ENCODE results near the gene RHBDD3. TPM values are rescaled to one million over a fixed set of nuclear protein-coding genes. Genes with fewer than 3 reads are reported as not detected.

The RHBDD3 gene
- polyA plus RNA-seq, 3 donors = 4.0 to 11.1 (median 4.8) TPM

GRCh38 chr22:29290061-29290460, 22.3 kb upstream of the RHBDD3 start:
- Histone ChIP-seq H4K20me1 (ENCODE audit: insufficient read depth, low read length) (peaks cover 100% of the 10 kb centered on the region), H3K4me2 (replicated peaks; ENCODE audit: extremely low read depth, low read length, poor library complexity, severe bottlenecking) (no peak overlapping the region), H3K27ac (ENCODE audit: low read depth in 1 of 2, low read length in 2 of 2) (no peak overlapping the region), H3K27me3 (ENCODE audit: control insufficient read depth in 2 of 2, insufficient read depth in 2 of 2, low read length in 2 of 2) (no peaks in the 10 kb centered on the region), H3K9ac (ENCODE audit: insufficient read depth, low read length, poor library complexity, severe bottlenecking) (no peak overlapping the region), H3K9me3 (replicated peaks in 1 of 2; ENCODE audit: control insufficient read depth in 1 of 2, insufficient read depth in 1 of 2, low read length in 2 of 2) (no peaks in the 10 kb centered on the region), H3K4me1 (ENCODE audit: control insufficient read depth in 1 of 2, insufficient read depth in 2 of 2, low read length in 2 of 2) (no peaks in the 10 kb centered on the region), H3K36me3 (replicated peaks in 1 of 2; ENCODE audit: control insufficient read depth in 1 of 2, insufficient read depth in 2 of 2, low read length in 2 of 2) (peaks cover 97 to 100% of the 10 kb centered on the region in 2 donors), H3K4me3 (replicated peaks in 1 of 3; ENCODE audit: low read depth in 2 of 3, low read length in 3 of 3) (no peak overlapping the region), H3K79me2 (ENCODE audit: insufficient read depth, low read length) (peaks cover 67% of the 10 kb centered on the region), H2AFZ (ENCODE audit: insufficient read depth, low read depth, low read length, poor library complexity, severe bottlenecking) (no peak overlapping the region)
- DNase-seq = no peak
- Mint-ChIP-seq H3K4me3 (no peak overlapping the region), H3K27me3 (ENCODE audit: low read depth in 3 of 3) (no peaks in the 10 kb centered on the region), H3K9me3 (no peaks in the 10 kb centered on the region), H3K4me1 (no peaks in the 10 kb centered on the region), H3K27ac (no peak overlapping the region), H3K36me3 (peaks cover 88 to 98% of the 10 kb centered on the region in 2 donors)
- intact Hi-C loops (cut with micrococcal nuclease) = no loop called here
- no peak for TF ChIP-seq CTCF (IDR thresholded peaks at IDR 0.05)
- WGBS (ENCODE audit: insufficient coverage) = no CpG with 5 or more reads among the region's 5 CpGs

- intact Hi-C loops (cut with micrococcal nuclease) = no loop called here
- H3K27ac ChIP-seq (ENCODE audit: low read depth in 1 of 2, low read length in 2 of 2) = peak overlapping the region in 1 of 2 donors; percentile 3
These were observed 21.1 kb upstream of the RHBDD3 start for GRCh38 chr22:29288837-29289236.

More at GRCh38 chr22:29288837-29289236, 21.1 kb upstream of the RHBDD3 start:
- H3K27me3 Mint-ChIP-seq (ENCODE audit: low read depth in 3 of 3) = no peaks in the 10 kb centered on the region
- H3K9me3 ChIP-seq (replicated peaks in 1 of 2; ENCODE audit: control insufficient read depth in 1 of 2, insufficient read depth in 1 of 2, low read length in 2 of 2) = no peaks in the 10 kb centered on the region
- H3K4me3 Mint-ChIP-seq = no peak overlapping the region
- no peak overlapping the region for H3K9ac ChIP-seq (ENCODE audit: insufficient read depth, low read length, poor library complexity, severe bottlenecking)
- no peak overlapping the region for H3K4me2 ChIP-seq (replicated peaks; ENCODE audit: extremely low read depth, low read length, poor library complexity, severe bottlenecking)
- no peaks in the 10 kb centered on the region for H3K4me1 Mint-ChIP-seq
- WGBS (ENCODE audit: insufficient coverage) = no CpG with 5 or more reads among the region's 2 CpGs
- peaks cover 78% of the 10 kb centered on the region for H3K79me2 ChIP-seq (ENCODE audit: insufficient read depth, low read length)
- H3K4me3 ChIP-seq (replicated peaks in 1 of 3; ENCODE audit: low read depth in 2 of 3, low read length in 3 of 3) = no peak overlapping the region
- H3K27ac Mint-ChIP-seq = no peak overlapping the region
- H3K36me3 ChIP-seq (replicated peaks in 1 of 2; ENCODE audit: control insufficient read depth in 1 of 2, insufficient read depth in 2 of 2, low read length in 2 of 2) = peaks cover 96 to 100% of the 10 kb centered on the region in 2 donors
- peaks cover 88 to 97% of the 10 kb centered on the region in 2 donors for H3K36me3 Mint-ChIP-seq
- peaks cover 100% of the 10 kb centered on the region for H4K20me1 ChIP-seq (ENCODE audit: insufficient read depth, low read length)
- no peaks in the 10 kb centered on the region for H3K9me3 Mint-ChIP-seq
- no peak overlapping the region for H2AFZ ChIP-seq (ENCODE audit: insufficient read depth, low read depth, low read length, poor library complexity, severe bottlenecking)
- no peaks in the 10 kb centered on the region for H3K4me1 ChIP-seq (ENCODE audit: control insufficient read depth in 1 of 2, insufficient read depth in 2 of 2, low read length in 2 of 2)
- no peaks in the 10 kb centered on the region for H3K27me3 ChIP-seq (ENCODE audit: control insufficient read depth in 2 of 2, insufficient read depth in 2 of 2, low read length in 2 of 2)
- TF ChIP-seq CTCF (IDR thresholded peaks at IDR 0.05) = no peak
- DNase-seq = no peak

All from CD14-positive monocyte (primary cell).